C4-2B (cell line): ENCODE results near the gene OTUD7B.

Source experiments
- H3K27ac ChIP-seq: fragments of 450-650 bp; 2 replicates; pipeline ENCODE4 v1.5.1; 2017
- CTCF ChIP-seq: fragments of 450-650 bp; conservative IDR thresholded peaks from 2 replicates; pipeline ENCODE4 v1.5.1; 2017; ENCODE audit warnings: mild to moderate bottlenecking
- ZFX ChIP-seq: fragments of 450-650 bp; IDR thresholded peaks from 2 replicates; pipeline ENCODE4 v1.6.1; 2017

OTUD7B gene

GRCh38 chr1:150034336-150034735, 23.8 kb upstream of the OTUD7B start:
- H3K27ac ChIP-seq: no peak overlapping the region
- TF ChIP-seq ZFX (no peak), CTCF (no peak)

- H3K27ac ChIP-seq: no peak overlapping the region
- TF ChIP-seq CTCF: no peak
- no peak for TF ChIP-seq ZFX
Observed at GRCh38 chr1:150028322-150028721, 17.8 kb upstream of the OTUD7B start.

- no peak overlapping the region for H3K27ac ChIP-seq
- TF ChIP-seq ZFX (no peak), CTCF (no peak)
Observed at GRCh38 chr1:150024156-150024555, 13.6 kb upstream of the OTUD7B start.

GRCh38 chr1:150022357-150022756, 11.8 kb upstream of the OTUD7B start:
- TF ChIP-seq ZFX (no peak), CTCF (no peak)
- peak overlapping the region; percentile 67 for H3K27ac ChIP-seq

- TF ChIP-seq CTCF: no peak
- no peak for TF ChIP-seq ZFX
- H3K27ac ChIP-seq: peak overlapping the region; percentile 67; the same call in 1 of the 2 replicates
Observed at GRCh38 chr1:150021191-150021694, 10.7 kb upstream of the OTUD7B start.

- peak overlapping the region; percentile 67; the same call in 1 of the 2 replicates for H3K27ac ChIP-seq
- no peak for TF ChIP-seq ZFX
- TF ChIP-seq CTCF: no peak
Observed at GRCh38 chr1:150020711-150021110, 10.2 kb upstream of the OTUD7B start.

- TF ChIP-seq CTCF (no peak), ZFX (no peak)
- H3K27ac ChIP-seq: no peak overlapping the region
Observed at GRCh38 chr1:150018165-150018564, 7.6 kb upstream of the OTUD7B start.
